Islet of Langerhans (tissue), 1 donor: ENCODE results near the gene S100A7.

Source experiments
- FAIRE-seq: peaks from one replicate; lab custom pipeline; 2011; peaks lifted over from hg19 to GRCh38; lab: Jason Lieb, UNC

S100A7 gene

GRCh38 chr1:153460551-153460950 lies at the start of gene S100A7:
S100A7 (minus strand) TSS chr1:153460651; CDS start chr1:153459013, 1,638 bp downstream.
- FAIRE-seq, result no peak

DNA sequence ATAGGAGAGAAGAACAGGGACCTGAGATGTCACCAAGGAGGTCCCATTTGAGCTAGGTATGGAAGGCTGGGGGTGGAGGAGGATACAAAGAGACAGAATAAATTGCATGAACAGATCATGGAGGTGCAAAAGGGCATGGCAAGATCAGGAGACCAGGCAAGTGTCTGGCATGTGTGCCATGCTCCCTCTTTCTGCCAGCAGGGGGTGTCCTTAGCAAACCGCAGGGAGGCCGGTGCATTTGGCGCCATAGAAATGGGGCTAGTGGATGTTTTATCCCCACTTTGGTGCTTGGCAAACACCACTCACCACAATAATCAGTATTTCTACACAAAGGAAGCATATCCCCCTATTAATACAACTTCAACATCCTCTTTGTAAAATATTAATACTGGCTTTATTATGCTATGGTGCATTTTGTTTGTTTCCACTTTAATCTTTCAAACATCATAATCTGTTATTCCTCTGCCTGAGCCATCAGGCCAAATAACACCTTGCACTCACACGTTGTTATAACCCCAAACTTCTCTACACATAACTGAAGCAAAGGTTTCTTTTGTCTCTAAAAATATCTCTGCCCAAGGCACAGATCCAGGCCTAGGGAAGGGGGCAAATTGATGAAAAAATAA lies 49.4 kb upstream of the S100A7 start:
- no peak for FAIRE-seq

DNA sequence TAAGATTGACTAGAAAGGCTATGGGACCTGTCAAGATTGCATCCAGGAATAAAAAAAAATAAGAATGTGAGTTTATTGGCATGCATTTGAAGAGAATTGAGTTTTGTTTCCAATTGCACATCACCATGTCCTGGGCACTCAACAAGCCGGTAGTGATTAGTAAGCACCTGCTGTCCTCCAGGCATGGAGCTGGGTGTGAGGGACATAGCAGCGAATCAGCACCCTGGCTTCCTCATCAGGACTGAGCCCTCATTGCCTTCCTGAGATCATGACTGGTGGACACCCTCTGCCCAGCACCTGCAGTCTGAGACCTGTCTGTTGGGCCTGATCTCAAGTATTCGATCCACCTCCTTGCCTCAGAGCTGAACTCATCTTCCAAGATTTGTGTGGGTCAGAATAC lies 48.6 kb upstream of the S100A7 start:
- no peak for FAIRE-seq

DNA sequence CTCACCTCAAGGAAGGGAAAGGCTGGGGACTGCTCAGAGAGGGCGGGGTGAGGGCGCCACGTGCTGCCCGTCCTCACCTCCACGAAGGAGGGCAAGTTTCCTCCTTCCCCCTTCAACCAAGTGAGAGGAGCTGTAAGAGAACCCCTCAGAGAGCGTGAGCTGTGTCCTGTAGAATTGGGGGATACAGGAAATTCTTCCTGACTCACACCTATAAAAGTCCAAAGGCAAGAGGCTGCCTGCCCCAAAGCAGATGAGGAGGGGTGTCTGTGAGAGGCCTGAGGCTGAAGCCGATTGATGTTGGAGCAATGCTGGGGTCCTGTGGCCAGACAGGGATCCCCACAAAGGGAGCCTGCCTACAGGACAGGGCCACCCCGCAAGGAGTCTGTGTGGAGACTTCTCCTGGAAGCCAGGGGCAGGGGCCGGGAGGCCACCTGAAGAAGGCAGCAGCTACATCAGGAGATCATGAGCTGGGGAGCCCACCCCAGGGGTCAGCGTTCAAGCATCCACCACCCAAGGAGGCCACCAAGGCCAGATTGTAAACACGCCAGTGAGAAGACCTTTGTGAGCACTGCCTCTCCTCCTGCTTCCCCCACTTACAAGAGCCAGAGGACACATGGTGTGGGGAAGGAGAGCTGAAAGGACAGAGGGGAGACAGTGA lies 47.6 kb upstream of the S100A7 start:
- no peak for FAIRE-seq

DNA sequence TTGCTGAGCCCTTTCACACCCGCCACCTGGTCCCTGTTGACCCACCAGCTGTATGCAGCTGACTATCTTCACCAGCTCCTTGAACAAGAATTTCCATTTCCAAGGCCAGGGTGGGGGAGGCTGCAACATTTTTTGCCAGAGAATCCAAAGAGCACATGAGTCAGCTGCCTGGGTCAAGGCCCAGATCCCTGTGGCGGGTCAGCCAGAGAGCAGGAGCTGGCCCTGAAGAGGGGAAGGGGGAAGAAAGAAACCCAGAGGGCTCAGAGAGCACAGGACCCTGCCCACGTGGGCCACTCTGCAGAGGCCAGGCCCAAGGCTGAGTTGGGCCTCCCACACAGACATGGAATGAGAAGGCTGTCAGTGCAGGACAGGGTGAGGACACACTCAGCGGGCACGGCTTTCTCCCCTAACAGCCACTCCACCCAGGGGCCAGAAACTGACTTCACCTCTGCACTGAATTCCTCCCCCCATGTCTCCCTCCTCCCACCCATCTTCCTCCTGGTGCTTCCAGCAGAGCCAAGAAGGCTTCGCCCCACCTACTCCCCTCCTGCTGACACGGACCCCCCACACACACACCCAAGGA lies 46.5 kb upstream of the S100A7 start:
- no peak for FAIRE-seq

DNA sequence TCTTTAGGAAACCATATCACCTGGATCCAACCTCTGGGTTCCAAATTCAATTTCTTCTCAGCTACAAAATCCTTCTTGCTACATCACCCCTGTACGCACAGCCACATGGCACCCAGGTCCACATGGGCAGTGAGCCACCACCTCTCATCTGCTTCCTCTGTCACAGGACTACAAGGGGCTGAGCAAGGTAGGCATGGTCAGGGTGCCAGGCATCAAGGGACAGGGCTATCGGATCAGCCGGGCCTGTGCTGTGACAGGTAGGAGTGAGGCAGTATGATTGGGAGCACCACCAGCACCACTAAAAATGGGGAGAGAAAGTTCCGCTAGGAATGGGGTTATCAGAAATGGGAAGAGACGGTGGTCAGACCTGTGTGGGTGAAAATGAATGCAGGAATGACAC lies 45.9 kb upstream of the S100A7 start:
- no peak for FAIRE-seq

DNA sequence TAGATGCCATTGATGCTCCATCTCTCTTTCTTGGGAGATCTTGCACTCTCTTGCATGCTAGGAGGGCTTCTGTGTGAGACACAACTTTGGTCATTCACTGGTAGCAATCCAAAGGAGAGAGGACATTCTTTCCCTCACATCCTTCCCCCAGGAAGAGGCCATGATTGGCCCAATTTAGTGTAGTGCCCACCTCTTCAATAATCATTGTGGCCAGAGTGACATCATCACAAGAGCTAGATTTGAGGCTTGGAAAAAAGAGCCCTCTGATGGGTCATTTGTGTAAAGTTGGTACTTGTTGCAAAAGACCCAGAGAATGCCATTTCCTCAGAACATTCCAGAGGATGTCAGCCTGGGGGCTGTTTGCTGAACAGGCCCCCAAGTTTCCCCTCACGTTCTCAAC lies 45.1 kb upstream of the S100A7 start:
- FAIRE-seq, result no peak

DNA sequence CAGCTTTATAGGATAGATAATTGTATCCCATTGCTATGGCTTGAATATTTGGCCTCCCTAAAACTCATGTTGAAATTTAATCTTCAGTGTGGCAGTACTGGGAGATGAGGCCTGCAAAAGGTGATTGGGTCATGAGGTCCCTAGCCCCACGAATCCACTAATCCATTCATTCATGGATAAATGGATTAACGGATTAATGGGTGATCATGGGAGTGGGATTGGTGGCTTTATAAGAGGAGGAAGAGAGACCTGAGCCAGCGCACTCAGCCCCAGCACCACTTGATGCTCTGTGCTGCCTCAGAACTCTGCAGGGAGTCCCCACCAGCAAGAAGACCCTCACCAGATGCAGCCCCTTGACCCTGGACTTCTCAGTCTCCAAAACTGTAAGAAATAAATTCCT lies 43.3 kb upstream of the S100A7 start:
- FAIRE-seq, result no peak

DNA sequence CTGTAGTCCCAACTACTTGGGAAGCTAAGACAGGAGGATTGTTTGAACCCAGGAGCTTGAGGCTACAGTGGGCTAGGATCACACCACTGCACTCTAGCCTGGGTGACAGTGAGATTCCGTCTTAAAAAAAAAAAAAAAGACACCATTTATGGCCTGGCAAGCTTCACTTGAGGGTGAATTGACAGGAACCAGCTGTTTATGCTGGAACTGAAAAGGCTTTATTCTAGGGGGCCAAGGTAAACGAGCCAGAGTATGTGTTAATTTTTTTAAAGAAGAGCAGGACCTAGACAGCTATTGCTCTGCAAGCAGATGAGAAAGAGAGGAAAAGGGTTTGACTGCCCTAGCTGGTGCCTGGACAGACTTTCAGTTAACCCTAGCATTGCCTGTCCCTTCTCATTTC lies 38.3 kb upstream of the S100A7 start:
- FAIRE-seq, result no peak

DNA sequence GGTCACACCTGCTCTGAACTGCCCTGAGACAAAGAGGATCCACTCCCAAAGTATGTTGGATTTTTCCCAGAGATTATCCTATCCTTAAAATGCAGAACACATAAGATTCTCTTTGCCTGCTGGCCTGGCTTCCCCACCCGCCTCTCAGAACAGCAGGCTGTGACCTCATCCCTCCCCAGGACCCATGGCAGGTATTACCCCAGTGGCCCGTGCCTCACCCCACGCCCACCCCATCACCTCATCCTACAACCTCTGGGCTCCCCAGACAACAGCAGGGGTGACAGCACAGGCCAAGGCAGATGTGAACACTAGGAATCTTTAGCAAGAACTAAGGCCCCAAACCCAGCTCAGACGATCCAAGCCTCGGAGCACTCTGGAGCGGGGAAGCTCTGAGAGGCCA lies 35.1 kb upstream of the S100A7 start:
- FAIRE-seq, result no peak

GRCh38 chr1:153494976-153495535 lies 34.6 kb upstream of the S100A7 start:
- FAIRE-seq, result no peak

DNA sequence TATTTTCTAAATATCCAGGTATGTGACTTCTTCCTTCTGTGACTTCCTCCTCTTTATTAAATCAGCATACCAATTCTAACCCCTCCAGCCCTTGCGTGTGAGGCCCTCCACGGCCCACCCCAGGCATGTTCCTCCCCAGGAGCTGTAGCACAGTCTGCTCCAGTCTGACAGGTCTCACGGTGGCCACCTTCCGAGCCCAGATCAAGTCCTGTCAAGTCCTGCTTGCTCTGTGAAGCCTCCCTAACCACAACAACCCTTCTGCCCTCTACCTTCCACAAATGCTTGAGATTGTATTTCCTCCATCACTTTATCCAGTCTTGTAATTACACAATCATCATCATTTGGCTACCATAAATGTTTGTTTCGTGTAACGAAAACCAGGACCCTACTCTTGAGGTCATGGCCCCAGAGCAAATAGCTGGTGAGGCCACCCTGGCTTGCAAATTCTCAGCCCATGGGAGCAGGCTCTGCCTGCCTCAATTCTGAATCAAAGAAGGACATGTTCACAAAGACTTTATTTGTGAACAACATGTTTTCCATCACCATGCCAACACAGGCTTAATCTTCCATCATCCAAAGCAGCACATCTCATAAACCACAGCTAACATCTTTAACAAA lies 33.0 kb upstream of the S100A7 start:
- no peak for FAIRE-seq

GRCh38 chr1:153490272-153491051 lies 30.0 kb upstream of the S100A7 start:
- no peak for FAIRE-seq

DNA sequence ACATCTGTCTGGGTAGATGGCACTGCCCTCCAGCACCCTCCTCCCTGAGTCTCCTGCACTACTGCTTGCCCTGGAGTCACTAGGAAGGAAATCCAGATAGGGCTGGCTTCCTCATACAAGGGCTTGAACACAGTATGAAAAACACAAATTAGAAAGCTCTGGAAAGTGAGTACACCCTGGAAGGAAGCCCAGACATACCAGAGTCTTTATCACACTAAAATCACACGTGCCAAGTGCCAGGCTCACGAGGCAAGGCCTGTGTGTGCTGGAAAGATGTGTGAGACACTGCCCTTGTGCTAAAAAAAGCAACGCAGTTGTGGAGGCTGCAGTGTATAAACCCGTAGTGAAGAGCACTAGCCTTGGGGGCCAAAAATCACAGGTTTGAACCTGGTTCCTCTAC lies 28.3 kb upstream of the S100A7 start:
- no peak for FAIRE-seq

DNA sequence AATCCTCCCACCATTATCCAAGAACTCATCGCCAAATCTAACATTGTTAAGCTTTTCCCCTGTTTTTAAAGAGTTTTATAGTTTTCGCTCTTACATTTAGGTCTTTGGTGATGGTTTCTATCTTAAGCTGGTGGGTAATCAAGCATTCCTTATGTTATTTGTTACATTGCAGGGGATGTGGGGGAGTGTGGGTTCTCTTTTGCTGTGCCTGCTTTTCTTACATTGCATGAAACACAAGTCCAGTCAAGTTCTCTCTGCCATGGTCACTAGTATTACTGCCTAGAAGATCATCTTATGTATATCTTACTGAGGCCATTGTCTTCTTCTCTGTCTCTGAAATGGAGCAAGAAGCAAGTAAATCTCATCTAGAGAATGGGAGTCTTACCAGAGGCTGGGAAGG lies 27.3 kb upstream of the S100A7 start:
- FAIRE-seq, result no peak

DNA sequence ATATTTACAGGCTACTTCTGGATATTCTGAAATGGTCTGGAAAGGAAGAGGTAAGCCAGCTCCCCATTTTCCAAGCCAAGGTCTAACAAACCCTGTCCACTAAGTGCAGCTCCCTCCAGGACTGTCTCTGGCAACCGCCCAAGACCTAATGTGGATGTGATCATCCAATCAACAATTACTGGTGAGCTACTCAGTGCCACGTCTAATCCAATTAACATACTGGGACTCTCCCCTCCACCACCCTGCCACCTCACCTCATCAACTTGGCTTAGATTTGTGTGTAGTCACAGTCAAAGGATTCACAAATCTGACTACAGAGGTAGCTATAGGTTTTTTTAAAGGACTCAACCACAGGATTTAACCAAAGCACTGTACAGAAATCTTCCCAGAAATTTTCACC lies 25.4 kb upstream of the S100A7 start:
- FAIRE-seq, result no peak

GRCh38 chr1:153483776-153484175 lies 23.3 kb upstream of the S100A7 start:
- FAIRE-seq, result no peak

GRCh38 chr1:153481124-153481523 lies 20.7 kb upstream of the S100A7 start:
- FAIRE-seq, result no peak

- no peak for FAIRE-seq
Observed at GRCh38 chr1:153478692-153479618, 18.5 kb upstream of the S100A7 start.

GRCh38 chr1:153478047-153478691 lies 17.7 kb upstream of the S100A7 start:
- FAIRE-seq, result no peak
